ENCODE results near the gene IRAK2.

DNA sequence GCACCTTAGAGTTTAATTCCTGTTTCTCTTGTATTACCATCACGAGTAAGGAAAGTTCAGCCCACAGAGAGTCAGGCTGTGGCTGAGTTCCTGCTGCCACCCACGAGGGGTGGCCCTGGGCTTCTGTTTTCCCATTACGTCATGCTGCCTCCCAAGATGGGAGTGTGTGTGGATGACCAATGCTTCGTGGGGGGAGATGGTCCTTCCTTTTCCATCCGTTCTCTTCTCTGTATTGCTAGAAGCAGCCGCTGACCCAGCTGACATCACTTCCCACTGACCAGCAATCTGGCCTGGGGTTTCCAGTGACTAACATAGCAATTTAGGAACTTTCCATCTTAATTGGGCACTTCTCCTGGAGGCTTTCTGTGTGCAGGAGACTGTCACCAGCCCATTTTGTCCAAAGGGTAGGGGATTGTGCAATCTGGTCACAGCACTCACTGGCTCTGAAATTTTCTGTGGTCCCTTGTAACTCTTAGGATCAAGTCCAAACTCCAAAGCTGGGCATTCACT, 9.3 kb downstream of the IRAK2 start:
- TF ChIP-seq, protein P1, sequence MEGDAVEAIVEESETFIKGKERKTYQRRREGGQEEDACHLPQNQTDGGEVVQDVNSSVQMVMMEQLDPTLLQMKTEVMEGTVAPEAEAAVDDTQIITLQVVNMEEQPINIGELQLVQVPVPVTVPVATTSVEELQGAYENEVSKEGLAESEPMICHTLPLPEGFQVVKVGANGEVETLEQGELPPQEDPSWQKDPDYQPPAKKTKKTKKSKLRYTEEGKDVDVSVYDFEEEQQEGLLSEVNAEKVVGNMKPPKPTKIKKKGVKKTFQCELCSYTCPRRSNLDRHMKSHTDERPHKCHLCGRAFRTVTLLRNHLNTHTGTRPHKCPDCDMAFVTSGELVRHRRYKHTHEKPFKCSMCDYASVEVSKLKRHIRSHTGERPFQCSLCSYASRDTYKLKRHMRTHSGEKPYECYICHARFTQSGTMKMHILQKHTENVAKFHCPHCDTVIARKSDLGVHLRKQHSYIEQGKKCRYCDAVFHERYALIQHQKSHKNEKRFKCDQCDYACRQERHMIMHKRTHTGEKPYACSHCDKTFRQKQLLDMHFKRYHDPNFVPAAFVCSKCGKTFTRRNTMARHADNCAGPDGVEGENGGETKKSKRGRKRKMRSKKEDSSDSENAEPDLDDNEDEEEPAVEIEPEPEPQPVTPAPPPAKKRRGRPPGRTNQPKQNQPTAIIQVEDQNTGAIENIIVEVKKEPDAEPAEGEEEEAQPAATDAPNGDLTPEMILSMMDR (IDR thresholded peaks at IDR 0.05): no peak
- no peak for TF ChIP-seq EZH2phosphoT487 (IDR thresholded peaks at IDR 0.05)
